Gastroesophageal sphincter (tissue), 4 donors: ENCODE measurements around the gene DPP7. TPM values are rescaled to one million over a fixed set of nuclear protein-coding genes. Genes with fewer than 3 reads are reported as not detected.

ENCODE experiments used
- ATAC-seq: fragments of 150-250 bp; one replicate; pipeline ENCODE4 v1.9.1; 2016; ENCODE audit warnings: mild to moderate bottlenecking, moderate library complexity
- H3K27ac ChIP-seq, 4 donors: fragments of 200-600 bp; sonication (generic) in 3 of 4; 1 replicate in 3 of 4; 2 replicates in 1 of 4; pipeline ENCODE4 v1.5.1; 2016 to 2019
- H3K27me3 ChIP-seq: fragments of 200-600 bp; sonication (generic); one replicate; pipeline ENCODE4 v1.5.1; 2019
- H3K36me3 ChIP-seq, 2 donors: fragments of 200-600 bp; sonication (generic); one replicate each; pipeline ENCODE4 v1.5.1; 2019; ENCODE audit warnings: control low read depth in 1 of 2
- H3K4me1 ChIP-seq, 3 donors: fragments of 200-600 bp; sonication (generic); 1 replicate in 2 of 3; 2 replicates in 1 of 3; pipeline ENCODE4 v1.5.1; 2016 to 2019; ENCODE audit warnings: control low read depth in 2 of 3
- H3K4me3 ChIP-seq, 2 donors: fragments of 200-600 bp; sonication (generic); one replicate each; pipeline ENCODE4 v1.5.1; 2019; ENCODE audit warnings: mild to moderate bottlenecking in 1 of 2, moderate library complexity in 1 of 2
- H3K9me3 ChIP-seq, 3 donors: fragments of 200-600 bp; sonication (generic); one replicate each; pipeline ENCODE4 v1.5.1; 2017 to 2019; ENCODE audit warnings: control low read depth in 2 of 3
- EP300 ChIP-seq: sonication (generic); formaldehyde crosslinking; IDR thresholded peaks from one replicate; pipeline ENCODE4 v1.6.1; 2017; ENCODE audit warnings: antibody characterized with exemption, mild to moderate bottlenecking
- POLR2A ChIP-seq, 2 donors: fragments of 450-650 bp; IDR thresholded peaks; one replicate each; pipeline ENCODE4 v1.6.1; 2017; ENCODE audit warnings: antibody characterized with exemption in 2 of 2, mild to moderate bottlenecking in 2 of 2, moderate library complexity in 1 of 2
- POLR2AphosphoS5 ChIP-seq: sonication (generic); formaldehyde crosslinking; IDR thresholded peaks from one replicate; pipeline ENCODE4 v1.6.1; 2017; ENCODE audit warnings: antibody characterized with exemption
- WGBS, 2 donors: methylation state at CpG; one replicate each; pipeline ENCODE4 v1.1.5; 2018; ENCODE audit warnings: low coverage in 1 of 2; 5-methylcytosine and 5-hydroxymethylcytosine counted together
- total RNA-seq, 4 donors: library from RNA; depleted of rRNA; stranded (reverse); fragments of >200 nt; gene quantifications; one replicate each; pipeline ENCODE4 v1.1.0, GENCODE V29; 2016
- TF ChIP-seq, protein P1 (sequence below), 4 experiments: fragments of 200-600 bp in 2 of 4; fragments of 450-650 bp in 2 of 4; sonication (generic) in 1 of 4; IDR thresholded peaks; one replicate each; pipeline ENCODE4 v1.5.1; 2017 to 2019; ENCODE audit warnings: antibody characterized with exemption in 4 of 4, mild to moderate bottlenecking in 2 of 4, moderate library complexity in 2 of 4

The DPP7 gene
- total RNA-seq, 4 donors from 2014 or later = 74.5 to 124 (median 111) TPM

DNA sequence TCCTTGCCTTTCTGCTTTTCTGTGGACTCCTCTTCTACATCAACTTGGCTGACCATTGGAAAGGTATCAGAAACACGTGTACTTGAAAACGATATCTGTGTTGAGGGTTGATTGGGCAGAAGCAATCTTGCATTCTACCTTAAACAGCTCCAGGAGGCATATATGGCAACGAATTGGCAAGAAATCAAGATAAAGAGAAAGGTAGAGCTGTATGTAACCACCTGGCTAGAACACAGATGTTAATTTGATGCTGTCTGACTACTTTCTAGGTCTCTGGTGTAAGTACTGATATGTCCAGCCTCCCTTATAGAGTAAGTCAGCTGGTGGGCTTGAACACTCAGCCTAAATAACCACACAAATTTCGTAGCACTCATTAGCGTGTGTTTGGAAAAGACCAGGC lies 26.4 kb downstream of the DPP7 start:
- TF ChIP-seq POLR2AphosphoS5 = no peak
- TF ChIP-seq, protein P1, sequence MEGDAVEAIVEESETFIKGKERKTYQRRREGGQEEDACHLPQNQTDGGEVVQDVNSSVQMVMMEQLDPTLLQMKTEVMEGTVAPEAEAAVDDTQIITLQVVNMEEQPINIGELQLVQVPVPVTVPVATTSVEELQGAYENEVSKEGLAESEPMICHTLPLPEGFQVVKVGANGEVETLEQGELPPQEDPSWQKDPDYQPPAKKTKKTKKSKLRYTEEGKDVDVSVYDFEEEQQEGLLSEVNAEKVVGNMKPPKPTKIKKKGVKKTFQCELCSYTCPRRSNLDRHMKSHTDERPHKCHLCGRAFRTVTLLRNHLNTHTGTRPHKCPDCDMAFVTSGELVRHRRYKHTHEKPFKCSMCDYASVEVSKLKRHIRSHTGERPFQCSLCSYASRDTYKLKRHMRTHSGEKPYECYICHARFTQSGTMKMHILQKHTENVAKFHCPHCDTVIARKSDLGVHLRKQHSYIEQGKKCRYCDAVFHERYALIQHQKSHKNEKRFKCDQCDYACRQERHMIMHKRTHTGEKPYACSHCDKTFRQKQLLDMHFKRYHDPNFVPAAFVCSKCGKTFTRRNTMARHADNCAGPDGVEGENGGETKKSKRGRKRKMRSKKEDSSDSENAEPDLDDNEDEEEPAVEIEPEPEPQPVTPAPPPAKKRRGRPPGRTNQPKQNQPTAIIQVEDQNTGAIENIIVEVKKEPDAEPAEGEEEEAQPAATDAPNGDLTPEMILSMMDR (IDR thresholded peaks at IDR 0.05) = no peak
- no peak for TF ChIP-seq EP300
- TF ChIP-seq POLR2A (IDR thresholded peaks at IDR 0.05) = no peak
- ATAC-seq = no peak
- WGBS, 2 donors = 77% methylated on average over 3 of the region's 5 CpGs; no CpG with 5 or more reads in 1 of the 2 donors
- Histone ChIP-seq H3K27ac (no peak overlapping the region), H3K4me1 (peaks cover 0 to 59% (median 14%) of the 10 kb centered on the region in 3 donors), H3K9me3 (no peaks in the 10 kb centered on the region), H3K36me3 (peaks cover 0 to 48% of the 10 kb centered on the region in 2 donors), H3K27me3 (no peaks in the 10 kb centered on the region), H3K4me3 (no peak overlapping the region)

DNA sequence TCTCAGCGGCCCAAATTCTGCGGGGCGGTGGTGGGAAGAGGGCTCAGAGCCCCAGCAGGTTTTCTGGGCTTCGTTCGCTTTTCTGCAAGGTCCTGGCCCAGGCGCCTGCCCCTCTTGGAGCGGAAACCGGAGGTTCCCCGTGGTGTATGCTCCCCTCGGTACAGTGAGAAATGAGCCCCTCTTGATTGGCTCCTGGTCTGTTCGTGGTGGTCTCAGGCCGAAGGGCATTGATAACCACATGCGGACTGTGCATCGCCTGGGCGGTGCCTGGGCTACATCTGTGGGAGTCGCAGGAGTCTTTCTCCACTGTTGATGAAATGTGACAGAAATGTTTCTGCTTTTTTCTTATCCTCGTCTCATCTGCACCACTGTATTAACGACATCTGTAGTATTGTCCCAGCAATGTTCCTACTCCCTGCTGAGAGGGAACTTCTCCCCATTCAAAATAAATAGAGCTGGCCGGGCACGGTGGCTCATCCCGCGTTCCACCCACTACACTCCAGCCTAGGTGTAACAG lies 27.1 kb downstream of the DPP7 start:
- peak overlapping the region; percentile 56 to 61 for H3K4me3 ChIP-seq
- WGBS, 2 donors = 20 to 45% methylated on average over 6 to 9 of the region's 22 CpGs

DNA sequence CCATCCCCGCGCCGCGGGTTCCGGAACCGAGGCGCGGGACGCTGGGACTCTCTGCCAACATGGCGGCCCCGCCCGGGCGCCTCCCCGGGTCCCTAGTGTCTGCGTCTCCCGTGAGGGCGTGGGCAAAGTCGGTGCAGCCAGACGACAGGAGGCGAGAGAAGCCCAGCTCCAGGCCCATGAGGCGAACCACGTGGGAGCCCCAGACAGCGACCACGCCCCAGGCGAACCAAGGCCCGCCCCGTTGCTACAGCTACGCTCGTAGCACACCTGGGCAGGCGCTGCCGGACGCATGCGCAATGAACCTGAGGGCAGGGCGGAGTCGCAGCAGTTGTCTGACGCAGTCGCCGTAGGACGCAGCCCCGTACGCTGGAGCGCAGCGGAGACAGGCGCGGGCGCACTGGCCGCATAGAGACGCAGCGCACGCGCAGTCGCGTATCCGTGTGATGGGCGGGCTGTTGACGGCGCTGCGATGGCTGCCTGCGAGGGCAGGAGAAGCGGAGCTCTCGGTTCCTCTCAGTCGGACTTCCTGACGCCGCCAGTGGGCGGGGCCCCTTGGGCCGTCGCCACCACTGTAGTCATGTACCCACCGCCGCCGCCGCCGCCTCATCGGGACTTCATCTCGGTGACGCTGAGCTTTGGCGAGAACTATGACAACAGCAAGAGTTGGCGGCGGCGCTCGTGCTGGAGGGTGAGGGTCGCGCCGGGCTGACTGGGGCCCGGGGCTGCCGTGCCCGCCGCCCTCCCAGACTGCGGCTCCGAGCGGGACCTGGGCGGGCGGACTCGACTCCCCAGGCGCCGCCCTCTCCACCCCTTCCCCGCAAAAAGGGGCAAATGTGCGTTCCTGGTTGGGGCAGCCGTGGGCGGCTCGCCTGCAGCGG lies 27.8 kb downstream of the DPP7 start, which contains the start of gene MAN1B1:
Gene MAN1B1, plus strand, starts transcription at position 455 of the 878 bp plus-strand sequence. Its CDS starts 15 bp downstream, at position 470.
- WGBS, 2 donors = no CpG with 5 or more reads among the region's 101 CpGs
- peak; percentile 95 for ATAC-seq
- TF ChIP-seq, protein P1 (IDR thresholded peaks at IDR 0.05) = peak in 2 of 4 experiments; percentile 11 to 27
- peak; percentile 81 for TF ChIP-seq POLR2AphosphoS5
- no peak for TF ChIP-seq EP300
- peak; percentile 49 to 58 for TF ChIP-seq POLR2A (IDR thresholded peaks at IDR 0.05)
- Histone ChIP-seq H3K27me3 (no peaks in the 10 kb centered on the region), H3K4me3 (peak within 1 kb of the TSS; percentile 56 to 61), H3K27ac (peak within 1 kb of the TSS; percentile 92 to 99 (median 96)), H3K9me3 (no peaks in the 10 kb centered on the region), H3K36me3 (peaks cover 0 to 48% of the 10 kb centered on the region in 2 donors), H3K4me1 (peaks cover 0 to 66% (median 14%) of the 10 kb centered on the region in 3 donors)

More for the DNA sequence above, 27.1 kb downstream of the DPP7 start:
- peak overlapping the region; percentile 64 to 99 (median 96) for H3K27ac ChIP-seq
- no peak for ATAC-seq
- H3K27me3 ChIP-seq = no peaks in the 10 kb centered on the region
- H3K9me3 ChIP-seq = no peaks in the 10 kb centered on the region
- peaks cover 0 to 48% of the 10 kb centered on the region in 2 donors for H3K36me3 ChIP-seq
- H3K4me1 ChIP-seq = peaks cover 0 to 66% (median 14%) of the 10 kb centered on the region in 3 donors
- TF ChIP-seq EP300 = no peak
- no peak for TF ChIP-seq POLR2A (IDR thresholded peaks at IDR 0.05)
- TF ChIP-seq, protein P1 (IDR thresholded peaks at IDR 0.05) = no peak
- no peak for TF ChIP-seq POLR2AphosphoS5

DNA sequence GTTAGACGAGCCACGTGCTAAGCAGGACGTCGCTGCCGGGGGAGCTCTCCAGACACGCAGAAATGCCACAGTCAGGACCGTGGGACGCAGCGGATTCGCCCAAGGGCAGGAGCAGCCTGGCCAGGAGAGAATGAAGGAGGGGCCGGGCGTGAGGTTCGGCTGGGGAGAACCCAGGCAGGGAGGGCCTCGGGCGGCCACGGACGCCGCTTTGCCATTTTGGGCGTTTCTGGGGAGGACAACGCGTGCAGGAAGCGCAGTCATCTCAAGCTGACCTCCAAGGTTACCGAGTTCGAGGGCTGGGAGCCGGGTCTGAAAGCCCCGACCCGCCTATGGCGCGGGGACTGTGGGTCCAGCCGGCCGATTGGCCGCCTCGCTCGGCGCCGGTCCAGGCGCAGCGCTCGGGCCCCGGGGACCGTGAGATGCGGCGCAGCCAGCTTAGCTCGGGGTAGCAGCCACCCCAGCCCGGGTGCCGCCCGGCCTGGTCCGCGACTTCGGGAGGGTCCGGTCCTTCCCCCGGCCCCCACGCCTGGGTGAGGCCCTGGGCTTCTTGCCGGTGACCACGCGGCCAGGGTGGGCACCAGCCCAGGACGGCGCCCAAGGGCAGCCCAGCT lies 28.5 kb downstream of the DPP7 start:
- peak; percentile 15 for ATAC-seq
- H3K27me3 ChIP-seq = no peaks in the 10 kb centered on the region
- peak overlapping the region; percentile 56 to 61 for H3K4me3 ChIP-seq
- TF ChIP-seq POLR2AphosphoS5 (peak; percentile 17), EP300 (no peak), POLR2A (IDR thresholded peaks at IDR 0.05) (no peak)
- TF ChIP-seq, protein P1 (IDR thresholded peaks at IDR 0.05) = no peak
- H3K4me1 ChIP-seq = peaks cover 0 to 66% (median 14%) of the 10 kb centered on the region in 3 donors
- H3K36me3 ChIP-seq = peaks cover 0 to 48% of the 10 kb centered on the region in 2 donors
- WGBS, 2 donors = 0 to 2% methylated on average over 11 to 26 of the region's 58 CpGs
- peak overlapping the region; percentile 92 to 99 (median 96) for H3K27ac ChIP-seq
- H3K9me3 ChIP-seq = no peaks in the 10 kb centered on the region
